ENCODE measurements around the gene LILRA6. TPM values are rescaled to one million over a fixed set of nuclear protein-coding genes. Genes with fewer than 3 reads are reported as not detected.

The LILRA6 gene
- total and polyA plus RNA-seq, 2 of the 8 experiments (the other 6 are each of a cell fraction or from before 2014, with no cell fraction given): not detected

- Histone ChIP-seq H2BK5ac (ENCODE audit: low read depth, low read length) (peak overlapping the region; percentile 47), H2BK120ac (replicated peaks; ENCODE audit: low read depth, low read length) (no peak overlapping the region), H3K18ac (ENCODE audit: extremely low read depth, low read length) (no peak overlapping the region), H4K8ac (ENCODE audit: extremely low read depth, insufficient read depth, low read length) (0 out of 2 replicates have a peak overlapping the region, but pooled peaks have one; percentile 69), H3K9me3 (ENCODE audit: insufficient read depth in 2 of 2, low read depth in 1 of 2, low read length in 1 of 2) (no peaks in the 10 kb centered on the region), H4K5ac (ENCODE audit: insufficient read length, low read depth, low read length) (no peak overlapping the region), H3K27ac (ENCODE audit: low read depth, low read length) (no peak overlapping the region), H2BK12ac (ENCODE audit: low read depth, low read length) (no peak overlapping the region), H2BK20ac (ENCODE audit: low read length) (no peak overlapping the region), H3K4me3 (ENCODE audit: extremely low read depth in 1 of 4, insufficient read depth in 2 of 4, low read depth in 3 of 4, low read length in 4 of 4) (no peak overlapping the region), H3K23me2 (ENCODE audit: low read depth, low read length) (no peaks in the 10 kb centered on the region; the same call in 1 of the 2 replicates), H4K20me1 (replicated peaks in 1 of 2; ENCODE audit: control insufficient read depth in 1 of 2, insufficient read depth in 2 of 2, low read length in 2 of 2) (peaks cover 38% of the 10 kb centered on the region in 2 experiments), H3K79me2 (ENCODE audit: control insufficient read depth in 1 of 2, insufficient read depth in 2 of 2, low read length in 2 of 2) (peaks cover 3 to 27% of the 10 kb centered on the region in 2 experiments; a peak in 3 of 4 replicates), H2AK5ac (ENCODE audit: low read depth, low read length) (no peak overlapping the region), H3K4ac (replicated peaks; ENCODE audit: insufficient read length, low read depth, low read length) (no peak overlapping the region), H3K27me3 (replicated peaks in 1 of 4; ENCODE audit: control insufficient read depth in 3 of 4, extremely low read depth in 1 of 4, insufficient read depth in 3 of 4, low read length in 3 of 4) (no peaks in the 10 kb centered on the region), H3K14ac (ENCODE audit: insufficient read length) (no peak overlapping the region), H4K91ac (replicated peaks; ENCODE audit: insufficient read length, low read length) (no peak overlapping the region), H3K4me1 (replicated peaks in 1 of 4; ENCODE audit: control insufficient read depth in 3 of 4, insufficient read depth in 4 of 4, low read length in 3 of 4) (peaks cover 3 to 6% (median 5%) of the 10 kb centered on the region in 4 experiments; a peak in 6 of 7 replicates), H3K23ac (ENCODE audit: insufficient read length) (no peak overlapping the region), H2AFZ (ENCODE audit: low read length) (no peak overlapping the region), H3K79me1 (ENCODE audit: low read depth, low read length) (peaks cover 15% of the 10 kb centered on the region), H3K4me2 (ENCODE audit: insufficient read depth in 1 of 2, low read depth in 2 of 2, low read length in 2 of 2) (no peak overlapping the region), H2BK15ac (ENCODE audit: low read length) (no peak overlapping the region), H3K36me3 (ENCODE audit: control insufficient read depth in 2 of 4, insufficient read depth in 4 of 4, low read length in 3 of 4) (peaks cover 31 to 42% (median 39%) of the 10 kb centered on the region in 4 experiments), H3K9ac (replicated peaks in 1 of 4; ENCODE audit: extremely low read depth in 1 of 4, low read depth in 3 of 4, low read length in 3 of 4) (no peak overlapping the region), H3K56ac (replicated peaks; ENCODE audit: insufficient read length, low read depth, low read length) (no peak overlapping the region)
- POLR2A ChIA-PET (ENCODE audit: partially characterized antibody): interaction anchor here (0.8 to 23.4 kb wide), 17 partner anchors 8 to 253 kb away, joined by 3 to 909 read pairs (median 10); partner anchors contain the start of genes LILRB2, LILRB3, LILRB5 and MBOAT7
- 76% methylated on average over 23 of the region's 24 CpGs; no CpG with 5 or more reads in 1 of the 2 experiments for WGBS, 2 experiments (ENCODE audit: extremely low coverage in 1 of 2, insufficient coverage in 1 of 2, insufficient read length in 1 of 2, insufficient replicate concordance in 2 of 2, low coverage in 1 of 2, low lambda C conversion rate in 2 of 2, missing lambda C conversion rate in 1 of 2)
- CTCF ChIA-PET (ENCODE audit: partially characterized antibody): interaction anchor here (1.0 to 1.6 kb wide), 7 partner anchors 14 to 58 kb away, joined by 3 to 6 read pairs (median 4); partner anchors contain the start of gene LILRB5
- no peak for FAIRE-seq
- DNase-seq (ENCODE audit: low read depth in 1 of 2, low spot score in 2 of 2): peak in 1 of 2 experiments; percentile 75
- TF ChIP-seq MAX (IDR thresholded peaks at IDR 0.05) (no peak), BACH1 (IDR thresholded peaks at IDR 0.05; ENCODE audit: low read length) (no peak), ZNF274 (IDR thresholded peaks at IDR 0.05; ENCODE audit: borderline replicate concordance, extremely low read depth, low read length) (no peak), GTF2F1 (IDR thresholded peaks at IDR 0.05; ENCODE audit: borderline replicate concordance, low read depth, low read length) (no peak), POLR2AphosphoS5 (IDR thresholded peaks at IDR 0.05; ENCODE audit: low read depth, low read length) (peak; percentile 16), JUN (IDR thresholded peaks at IDR 0.05; ENCODE audit: low read depth, low read length) (no peak), TAF7 (optimal IDR thresholded peaks at IDR 0.05; ENCODE audit: borderline replicate concordance, low read depth, low read length) (peak; percentile 22), SP1 (IDR thresholded peaks at IDR 0.05; ENCODE audit: low read depth, low read length) (no peak), EP300 (IDR thresholded peaks at IDR 0.05; ENCODE audit: borderline replicate concordance in 1 of 2, low read depth in 2 of 2, low read length in 2 of 2) (no peak), RFX5 (IDR thresholded peaks at IDR 0.05; ENCODE audit: borderline replicate concordance, low read depth, low read length) (no peak), SIRT6 (IDR thresholded peaks at IDR 0.05; ENCODE audit: low read length) (peak; percentile 16), BCL11A (IDR thresholded peaks at IDR 0.05; ENCODE audit: low read depth in 2 of 2, low read length in 2 of 2) (peak in 1 of 2 experiments; percentile 4)
Measured at GRCh38 chr19:54209058-54209810, 33.4 kb downstream of the LILRA6 start.
